Liver (tissue), 9 donors: ENCODE data around the gene ANKRD1. TPM values are rescaled to one million over a fixed set of nuclear protein-coding genes. Genes with fewer than 3 reads are reported as not detected.
"Not testable (repeated sequence)": the region's sequence is repeated elsewhere in the genome, so short reads cannot be mapped to it uniquely, and the experiment has no call there.

Source experiments
- DNase-seq: peaks from one replicate; pipeline ENCODE4 v3.0.0-alpha.2; 2017; ENCODE audit warnings: low spot score
- H3K27ac ChIP-seq, 2 donors: one replicate each; pipeline ENCODE4 v1.7.0; 2013; ENCODE audit warnings: inconsistent platforms in 2 of 2, low read length in 2 of 2, control low read depth in 1 of 2, low read depth in 1 of 2, mild to moderate bottlenecking in 1 of 2
- H3K27me3 ChIP-seq, 4 donors: one replicate each; pipeline versions ENCODE4 v1.6.1 to v1.7.0; 2013; ENCODE audit warnings: low read length in 3 of 4, inconsistent platforms in 1 of 4, mild to moderate bottlenecking in 1 of 4, moderate library complexity in 1 of 4; ENCODE audit not compliant: control insufficient read depth in 4 of 4, insufficient read depth in 4 of 4
- H3K36me3 ChIP-seq, 4 donors: one replicate each; pipeline versions ENCODE4 v1.6.1 to v1.7.0; 2013; ENCODE audit warnings: low read length in 3 of 4, mild to moderate bottlenecking in 3 of 4, low read depth in 1 of 4, moderate library complexity in 1 of 4; ENCODE audit not compliant: control insufficient read depth in 4 of 4, insufficient read depth in 3 of 4
- H3K4me1 ChIP-seq, 4 donors: one replicate each; pipeline versions ENCODE4 v1.6.1 to v1.7.0; 2013; ENCODE audit warnings: low read length in 3 of 4, mild to moderate bottlenecking in 3 of 4, moderate library complexity in 1 of 4; ENCODE audit not compliant: control insufficient read depth in 4 of 4, insufficient read depth in 4 of 4
- H3K4me3 ChIP-seq, 3 donors: one replicate each; pipeline versions ENCODE4 v1.6.1 to v1.7.0; 2013; ENCODE audit warnings: low read length in 3 of 3, control low read depth in 1 of 3, low read depth in 1 of 3, mild to moderate bottlenecking in 1 of 3
- H3K9ac ChIP-seq, 2 donors: one replicate each; pipeline ENCODE4 v1.7.0; 2013; ENCODE audit warnings: low read length in 2 of 2, mild to moderate bottlenecking in 2 of 2, moderate library complexity in 2 of 2, control low read depth in 1 of 2, low read depth in 1 of 2
- H3K9me3 ChIP-seq, 4 donors: one replicate each; pipeline versions ENCODE4 v1.6.1 to v1.7.0; 2013; ENCODE audit warnings: low read length in 3 of 4; ENCODE audit not compliant: control insufficient read depth in 4 of 4
- FOXA1 ChIP-seq: IDR thresholded peaks from 2 replicates; pipeline ENCODE4 v1.6.1; 2016; ENCODE audit warnings: antibody characterized with exemption
- FOXA2 ChIP-seq: IDR thresholded peaks from 2 replicates; pipeline ENCODE4 v1.6.1; 2016; ENCODE audit warnings: antibody characterized with exemption
- GABPA ChIP-seq, 2 donors: IDR thresholded peaks in 1 of 2; conservative IDR thresholded peaks in 1 of 2; 2 replicates each; pipeline ENCODE4 v1.6.1; 2016; ENCODE audit warnings: antibody characterized with exemption in 2 of 2, mild to moderate bottlenecking in 1 of 2, moderate library complexity in 1 of 2
- JUND ChIP-seq, 2 donors: IDR thresholded peaks; 2 replicates each; pipeline ENCODE4 v1.6.1; 2016; ENCODE audit warnings: antibody characterized with exemption in 2 of 2
- NR2F2 ChIP-seq: IDR thresholded peaks from 2 replicates; pipeline ENCODE4 v1.6.1; 2016; ENCODE audit warnings: antibody characterized with exemption
- RAD21 ChIP-seq, 2 donors: IDR thresholded peaks; 2 replicates each; pipeline ENCODE4 v1.6.1; 2016; ENCODE audit warnings: antibody characterized with exemption in 2 of 2, mild to moderate bottlenecking in 2 of 2
- RXRA ChIP-seq, 2 donors: IDR thresholded peaks; 2 replicates each; pipeline ENCODE4 v1.6.1; 2017 to 2018; ENCODE audit warnings: antibody characterized with exemption in 2 of 2, mild to moderate bottlenecking in 1 of 2
- WGBS: extraction: QIAGEN DNeasy Blood & Tissue Kit; methylation state at CpG from one replicate; pipeline ENCODE4 v1.1.7; 2013; 5-methylcytosine and 5-hydroxymethylcytosine counted together
- polyA plus RNA-seq, 2 donors: library from polyadenylated mRNA; stranded (reverse) in 1 of 2; unstranded in 1 of 2; fragments of 200-250 nt in 1 of 2; fragments of >200 nt in 1 of 2; fragmentation: Nextera tagmentation in 1 of 2; extraction: Ambion mirVana in 1 of 2; gene quantifications; one replicate each; pipeline versions ENCODE4 v1.2.1 to v1.2.3, GENCODE V29; 2013 to 2015
- total RNA-seq, 2 donors: library from RNA; depleted of rRNA; stranded (reverse); fragments of >200 nt; gene quantifications; one replicate each; pipeline ENCODE4 v1.2.3, GENCODE V29; 2014
- TF ChIP-seq, protein P1 (sequence below): IDR thresholded peaks from 2 replicates; pipeline ENCODE4 v1.6.1; 2016; ENCODE audit warnings: antibody characterized with exemption
- TF ChIP-seq, protein P2 (sequence below): IDR thresholded peaks from 2 replicates; pipeline ENCODE4 v1.6.1; 2016; ENCODE audit warnings: antibody characterized with exemption, mild to moderate bottlenecking
- TF ChIP-seq, protein P3 (sequence below): fragments of 150-350 bp; IDR thresholded peaks from 2 replicates; pipeline ENCODE4 v1.5.1; 2017; ENCODE audit warnings: improper control_type of control experiment, low read depth, low read length; ENCODE audit not compliant: missing input control
- TF ChIP-seq, protein P4 (sequence below): IDR thresholded peaks from 2 replicates; pipeline ENCODE4 v1.6.1; 2016; ENCODE audit warnings: antibody characterized with exemption
- donor health status: healthy.
- donor health status: healthy.
- donor health status: healthy.
- donor health status: healthy.
- donor health status: healthy.

The ANKRD1 gene
- total and polyA plus RNA-seq, 4 donors: 0.16 to 0.25 TPM; not detected in 2

DNA sequence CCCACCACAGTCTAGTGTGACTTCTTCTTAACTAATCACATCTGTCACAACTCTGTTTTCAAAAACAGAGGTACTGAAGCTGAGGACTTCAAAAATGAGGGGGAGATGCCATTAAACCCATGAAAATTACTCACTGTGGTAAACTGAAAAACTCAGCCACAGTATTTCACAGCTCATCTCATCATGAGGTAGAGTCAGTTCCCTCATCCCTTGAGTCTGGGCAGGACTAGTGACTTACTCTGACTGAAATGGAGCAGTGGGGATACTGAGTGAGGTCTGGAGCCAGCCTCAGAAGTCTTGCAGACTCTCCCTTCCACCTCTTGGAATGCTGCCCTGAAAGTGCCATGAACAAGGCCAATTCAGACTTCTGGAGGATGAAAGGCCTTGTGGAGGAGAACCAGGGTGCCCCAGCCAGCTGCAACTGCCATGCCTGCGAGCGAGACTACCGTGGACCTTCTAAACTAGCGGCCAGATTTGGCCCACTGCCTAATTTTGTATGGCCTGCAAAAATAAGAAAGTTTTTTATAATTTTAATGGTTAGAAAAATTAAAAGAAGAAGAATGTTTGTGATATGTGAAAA, 24.7 kb upstream of the ANKRD1 start:
- WGBS: 93% methylated on average over 4 of the region's 4 CpGs
- no peaks in the 10 kb centered on the region for H3K27me3 ChIP-seq
- no peaks in the 10 kb centered on the region for H3K36me3 ChIP-seq
- H3K4me1 ChIP-seq: no peaks in the 10 kb centered on the region
- H3K4me3 ChIP-seq: no peak overlapping the region
- H3K9ac ChIP-seq: no peak overlapping the region
- no peaks in the 10 kb centered on the region for H3K9me3 ChIP-seq
- DNase-seq: no peak
- H3K27ac ChIP-seq: no peak overlapping the region
- TF ChIP-seq NR2F2 (no peak), RAD21 (IDR thresholded peaks at IDR 0.05) (no peak), RXRA (IDR thresholded peaks at IDR 0.05) (no peak), JUND (IDR thresholded peaks at IDR 0.05) (no peak), GABPA (IDR thresholded peaks at IDR 0.05 in 1 of 2, conservative IDR thresholded peaks at IDR 0.05 in 1 of 2) (no peak)
- TF ChIP-seq, protein P1, sequence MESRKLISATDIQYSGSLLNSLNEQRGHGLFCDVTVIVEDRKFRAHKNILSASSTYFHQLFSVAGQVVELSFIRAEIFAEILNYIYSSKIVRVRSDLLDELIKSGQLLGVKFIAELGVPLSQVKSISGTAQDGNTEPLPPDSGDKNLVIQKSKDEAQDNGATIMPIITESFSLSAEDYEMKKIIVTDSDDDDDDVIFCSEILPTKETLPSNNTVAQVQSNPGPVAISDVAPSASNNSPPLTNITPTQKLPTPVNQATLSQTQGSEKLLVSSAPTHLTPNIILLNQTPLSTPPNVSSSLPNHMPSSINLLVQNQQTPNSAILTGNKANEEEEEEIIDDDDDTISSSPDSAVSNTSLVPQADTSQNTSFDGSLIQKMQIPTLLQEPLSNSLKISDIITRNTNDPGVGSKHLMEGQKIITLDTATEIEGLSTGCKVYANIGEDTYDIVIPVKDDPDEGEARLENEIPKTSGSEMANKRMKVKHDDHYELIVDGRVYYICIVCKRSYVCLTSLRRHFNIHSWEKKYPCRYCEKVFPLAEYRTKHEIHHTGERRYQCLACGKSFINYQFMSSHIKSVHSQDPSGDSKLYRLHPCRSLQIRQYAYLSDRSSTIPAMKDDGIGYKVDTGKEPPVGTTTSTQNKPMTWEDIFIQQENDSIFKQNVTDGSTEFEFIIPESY: no peak

DNA sequence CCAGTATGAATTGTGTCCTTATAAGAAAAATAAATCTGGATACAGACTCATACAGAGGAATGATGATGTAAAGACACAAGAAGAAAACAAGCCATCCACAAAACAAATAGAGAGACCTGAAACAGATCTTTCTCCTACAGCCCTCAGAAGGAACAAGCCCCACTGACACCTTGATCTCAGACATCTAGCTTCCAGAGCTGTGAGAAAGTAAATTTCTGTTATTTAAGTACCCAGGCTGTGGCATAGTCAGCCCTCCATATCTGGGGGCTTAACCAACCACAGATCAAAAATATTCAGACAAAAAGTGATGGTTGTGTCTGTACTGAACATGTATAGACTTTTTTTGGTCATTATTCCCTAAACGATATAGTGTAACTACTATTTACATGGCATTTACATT, 23.9 kb upstream of the ANKRD1 start:
- TF ChIP-seq GABPA (IDR thresholded peaks at IDR 0.05 in 1 of 2, conservative IDR thresholded peaks at IDR 0.05 in 1 of 2): no peak
- TF ChIP-seq, protein P2, sequence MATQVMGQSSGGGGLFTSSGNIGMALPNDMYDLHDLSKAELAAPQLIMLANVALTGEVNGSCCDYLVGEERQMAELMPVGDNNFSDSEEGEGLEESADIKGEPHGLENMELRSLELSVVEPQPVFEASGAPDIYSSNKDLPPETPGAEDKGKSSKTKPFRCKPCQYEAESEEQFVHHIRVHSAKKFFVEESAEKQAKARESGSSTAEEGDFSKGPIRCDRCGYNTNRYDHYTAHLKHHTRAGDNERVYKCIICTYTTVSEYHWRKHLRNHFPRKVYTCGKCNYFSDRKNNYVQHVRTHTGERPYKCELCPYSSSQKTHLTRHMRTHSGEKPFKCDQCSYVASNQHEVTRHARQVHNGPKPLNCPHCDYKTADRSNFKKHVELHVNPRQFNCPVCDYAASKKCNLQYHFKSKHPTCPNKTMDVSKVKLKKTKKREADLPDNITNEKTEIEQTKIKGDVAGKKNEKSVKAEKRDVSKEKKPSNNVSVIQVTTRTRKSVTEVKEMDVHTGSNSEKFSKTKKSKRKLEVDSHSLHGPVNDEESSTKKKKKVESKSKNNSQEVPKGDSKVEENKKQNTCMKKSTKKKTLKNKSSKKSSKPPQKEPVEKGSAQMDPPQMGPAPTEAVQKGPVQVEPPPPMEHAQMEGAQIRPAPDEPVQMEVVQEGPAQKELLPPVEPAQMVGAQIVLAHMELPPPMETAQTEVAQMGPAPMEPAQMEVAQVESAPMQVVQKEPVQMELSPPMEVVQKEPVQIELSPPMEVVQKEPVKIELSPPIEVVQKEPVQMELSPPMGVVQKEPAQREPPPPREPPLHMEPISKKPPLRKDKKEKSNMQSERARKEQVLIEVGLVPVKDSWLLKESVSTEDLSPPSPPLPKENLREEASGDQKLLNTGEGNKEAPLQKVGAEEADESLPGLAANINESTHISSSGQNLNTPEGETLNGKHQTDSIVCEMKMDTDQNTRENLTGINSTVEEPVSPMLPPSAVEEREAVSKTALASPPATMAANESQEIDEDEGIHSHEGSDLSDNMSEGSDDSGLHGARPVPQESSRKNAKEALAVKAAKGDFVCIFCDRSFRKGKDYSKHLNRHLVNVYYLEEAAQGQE: no peak
- TF ChIP-seq, protein P3, sequence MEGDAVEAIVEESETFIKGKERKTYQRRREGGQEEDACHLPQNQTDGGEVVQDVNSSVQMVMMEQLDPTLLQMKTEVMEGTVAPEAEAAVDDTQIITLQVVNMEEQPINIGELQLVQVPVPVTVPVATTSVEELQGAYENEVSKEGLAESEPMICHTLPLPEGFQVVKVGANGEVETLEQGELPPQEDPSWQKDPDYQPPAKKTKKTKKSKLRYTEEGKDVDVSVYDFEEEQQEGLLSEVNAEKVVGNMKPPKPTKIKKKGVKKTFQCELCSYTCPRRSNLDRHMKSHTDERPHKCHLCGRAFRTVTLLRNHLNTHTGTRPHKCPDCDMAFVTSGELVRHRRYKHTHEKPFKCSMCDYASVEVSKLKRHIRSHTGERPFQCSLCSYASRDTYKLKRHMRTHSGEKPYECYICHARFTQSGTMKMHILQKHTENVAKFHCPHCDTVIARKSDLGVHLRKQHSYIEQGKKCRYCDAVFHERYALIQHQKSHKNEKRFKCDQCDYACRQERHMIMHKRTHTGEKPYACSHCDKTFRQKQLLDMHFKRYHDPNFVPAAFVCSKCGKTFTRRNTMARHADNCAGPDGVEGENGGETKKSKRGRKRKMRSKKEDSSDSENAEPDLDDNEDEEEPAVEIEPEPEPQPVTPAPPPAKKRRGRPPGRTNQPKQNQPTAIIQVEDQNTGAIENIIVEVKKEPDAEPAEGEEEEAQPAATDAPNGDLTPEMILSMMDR: no peak
- TF ChIP-seq, protein P4, sequence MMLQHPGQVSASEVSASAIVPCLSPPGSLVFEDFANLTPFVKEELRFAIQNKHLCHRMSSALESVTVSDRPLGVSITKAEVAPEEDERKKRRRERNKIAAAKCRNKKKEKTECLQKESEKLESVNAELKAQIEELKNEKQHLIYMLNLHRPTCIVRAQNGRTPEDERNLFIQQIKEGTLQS: no peak
- TF ChIP-seq FOXA2: no peak
- no peak for TF ChIP-seq RXRA (IDR thresholded peaks at IDR 0.05)
- no peak for TF ChIP-seq FOXA1
- Histone ChIP-seq H3K36me3 (no peaks in the 10 kb centered on the region), H3K4me1 (no peaks in the 10 kb centered on the region), H3K9ac (no peak overlapping the region), H3K27me3 (no peaks in the 10 kb centered on the region), H3K4me3 (no peak overlapping the region), H3K27ac (no peak overlapping the region), H3K9me3 (no peaks in the 10 kb centered on the region)
- DNase-seq: no peak
- 3% methylated on average over 1 of the region's 1 CpG for WGBS

DNA sequence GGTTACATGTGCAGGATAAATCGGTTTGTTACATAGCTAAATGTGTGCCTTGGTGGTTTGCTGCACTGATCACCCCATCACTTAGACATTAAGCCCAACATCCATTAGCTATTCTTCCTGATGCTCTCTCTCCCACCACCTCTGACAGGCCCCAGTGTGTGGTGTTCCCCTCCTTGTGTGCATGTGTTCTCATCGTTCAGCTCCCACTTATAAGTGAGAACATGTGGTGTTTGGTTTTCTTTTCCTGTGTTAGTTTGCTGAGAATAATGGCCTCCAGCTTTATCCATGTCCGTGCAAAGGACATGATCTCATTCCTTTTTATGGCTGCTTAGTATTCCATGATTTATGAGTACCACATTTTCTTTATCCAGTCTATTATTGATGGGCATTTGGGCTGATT, 22.1 kb upstream of the ANKRD1 start:
- not testable (repeated sequence) for H3K4me1 ChIP-seq, H3K9me3 ChIP-seq, DNase-seq, H3K9ac ChIP-seq, H3K4me3 ChIP-seq, H3K36me3 ChIP-seq, H3K27ac ChIP-seq, H3K27me3 ChIP-seq
- WGBS: 90% methylated on average over 3 of the region's 3 CpGs
